NCI-H2081 treated with DMSO at 0.1 percent for 48 hours (cell line): Measurements from ENCODE around the gene BTRC.

Experiments used
- DNase-seq: peaks from one replicate; lab custom pipeline; 2025; lab: John Stamatoyannopoulos, UW

Gene BTRC

DNA sequence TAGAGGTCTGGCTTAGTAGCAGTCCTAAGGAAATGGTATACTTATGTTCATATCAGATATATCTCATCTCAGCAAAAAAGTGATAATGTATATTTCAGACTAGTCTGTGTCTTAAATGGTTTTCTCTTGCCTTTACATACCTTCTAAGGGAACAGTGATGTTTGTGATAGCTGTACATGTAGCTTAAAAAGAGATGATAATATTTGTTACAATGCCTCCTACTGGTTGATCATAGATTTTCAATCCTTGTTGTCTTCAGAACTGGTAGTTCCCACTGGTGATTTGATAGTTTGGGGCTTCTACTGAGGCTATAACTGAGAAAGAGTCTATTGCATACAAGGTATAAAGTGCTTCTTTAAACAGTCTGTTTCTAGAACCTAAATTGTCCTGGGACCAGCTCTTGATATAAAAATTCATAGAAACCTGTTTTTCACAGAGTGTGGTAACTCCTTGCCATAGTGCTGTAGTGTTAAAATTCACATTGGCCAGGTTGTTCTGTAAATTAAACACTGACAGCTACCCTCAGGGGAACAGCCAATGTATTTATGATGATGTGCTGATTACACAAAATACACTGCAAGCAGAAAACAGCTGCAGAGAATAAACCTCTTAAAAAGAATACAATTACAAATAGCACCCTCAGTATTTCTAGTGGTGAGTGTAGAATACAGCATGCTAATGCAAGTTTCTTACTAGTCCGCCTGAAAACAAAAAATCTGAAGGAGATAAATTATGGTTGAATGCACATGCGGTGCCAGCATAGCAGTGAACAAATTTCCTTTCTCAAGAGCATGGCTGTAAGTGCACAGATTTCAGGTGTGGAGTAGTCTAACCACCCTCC, 90.3 kb downstream of the BTRC start:
- peak; percentile 4 for DNase-seq

- DNase-seq: no peak
Measured at GRCh38 chr10:101446071-101446470, 92.1 kb downstream of the BTRC start.

GRCh38 chr10:101446947-101447346, 93.0 kb downstream of the BTRC start:
- no peak for DNase-seq

GRCh38 chr10:101447477-101447876, 93.5 kb downstream of the BTRC start:
- DNase-seq: no peak

GRCh38 chr10:101450277-101451080, 96.5 kb downstream of the BTRC start:
- no peak for DNase-seq

- no peak for DNase-seq
Measured at GRCh38 chr10:101451261-101451660, 97.3 kb downstream of the BTRC start.

DNA sequence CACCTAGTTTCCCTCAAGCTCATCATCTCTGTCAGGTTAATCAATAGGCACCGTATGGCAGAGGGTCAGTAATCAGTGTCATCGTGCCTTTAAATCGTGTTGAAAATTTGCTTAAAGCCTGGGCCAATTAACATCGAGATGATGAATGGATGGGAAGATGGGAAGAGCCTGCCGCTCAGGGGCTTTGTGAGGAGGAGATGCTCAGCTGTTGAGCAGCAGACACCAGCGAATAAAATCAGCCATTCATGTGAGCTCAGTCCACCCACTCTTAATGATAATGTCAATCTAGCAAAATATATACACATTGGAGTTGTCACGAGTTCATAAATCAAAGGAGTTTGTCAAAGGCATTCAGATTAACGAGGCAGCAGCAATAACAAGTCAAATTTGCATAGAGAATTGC, 97.7 kb downstream of the BTRC start:
- no peak for DNase-seq

GRCh38 chr10:101452176-101452575, 98.2 kb downstream of the BTRC start:
- no peak for DNase-seq

DNA sequence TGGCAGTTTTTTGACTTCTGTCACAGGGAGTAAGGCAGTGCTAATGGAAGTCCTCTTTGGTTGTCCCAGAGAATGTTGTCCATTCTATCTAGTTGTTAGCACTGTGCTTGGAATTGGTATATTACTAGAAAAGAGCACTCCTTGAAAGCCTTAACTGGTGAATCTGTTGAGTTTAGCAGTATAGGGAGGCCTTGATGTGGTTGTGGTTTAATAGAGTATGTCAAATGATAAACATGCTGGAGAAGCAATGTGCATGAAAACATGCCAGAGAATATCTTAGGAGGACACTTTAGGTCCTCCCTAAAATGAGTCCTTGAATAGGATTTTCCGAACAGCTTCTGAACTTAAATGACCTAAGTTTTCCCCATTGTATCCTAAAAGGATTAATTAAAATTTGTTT, 98.6 kb downstream of the BTRC start:
- no peak for DNase-seq

GRCh38 chr10:101453318-101453717, 99.4 kb downstream of the BTRC start:
- no peak for DNase-seq

- DNase-seq: no peak
Measured at GRCh38 chr10:101453791-101454718, 100.1 kb downstream of the BTRC start.

DNA sequence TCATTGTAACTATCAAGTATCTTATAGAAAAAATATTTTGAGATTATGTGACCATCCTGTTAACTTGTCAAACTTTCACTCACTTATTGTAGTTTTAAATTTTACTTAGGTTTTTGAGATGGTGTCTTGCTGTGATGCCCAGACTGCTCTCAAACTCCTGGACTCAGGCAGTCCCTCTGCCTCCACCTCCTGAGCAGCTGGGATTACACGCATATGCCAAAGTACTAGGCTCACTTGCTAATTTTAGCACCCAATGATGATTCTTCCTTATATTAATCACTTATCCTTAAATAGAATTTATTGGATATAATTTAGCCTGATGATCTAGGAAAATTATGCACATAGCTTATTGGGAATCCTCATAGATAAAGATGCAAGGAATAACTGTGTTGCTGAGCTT, 104.9 kb downstream of the BTRC start:
- no peak for DNase-seq

DNA sequence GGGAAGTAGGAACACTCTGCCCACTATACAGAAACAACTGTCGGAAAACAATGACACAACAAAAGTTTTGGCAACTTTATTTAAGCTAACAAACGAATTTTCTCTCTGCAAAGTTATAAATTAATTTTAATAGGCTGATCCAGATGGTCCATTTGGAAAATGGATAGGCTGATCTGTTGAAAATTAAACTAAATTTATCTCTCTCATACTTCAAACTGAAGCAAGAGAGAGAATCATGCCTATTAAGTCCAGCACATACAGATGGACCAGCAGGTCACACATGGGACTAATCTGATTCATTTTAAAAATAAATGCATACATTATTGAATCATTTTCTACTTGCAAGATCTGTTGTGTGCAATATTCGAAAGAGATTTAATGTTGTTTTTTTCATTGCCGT, 110.1 kb downstream of the BTRC start:
- DNase-seq: no peak

DNA sequence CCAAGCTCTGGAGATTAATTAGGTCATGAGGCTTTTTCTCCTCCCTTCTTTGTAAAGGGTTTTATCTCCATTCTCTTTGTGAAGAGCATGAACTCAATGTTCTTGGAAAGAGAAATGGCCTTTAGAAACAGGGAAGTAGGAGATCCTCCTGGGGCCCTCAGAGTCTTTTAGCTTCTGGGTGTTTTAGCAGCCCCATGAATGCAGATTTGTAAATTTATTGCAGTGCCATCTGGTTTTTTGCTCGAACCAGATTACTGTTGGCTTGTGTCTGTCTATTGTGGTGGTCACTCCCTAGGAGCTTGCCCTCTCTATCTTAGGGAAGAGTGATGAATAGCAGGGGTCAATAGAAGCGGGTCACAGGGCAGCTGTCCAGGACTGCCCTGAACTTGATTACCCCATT, 110.6 kb downstream of the BTRC start:
- DNase-seq: no peak

GRCh38 chr10:101466016-101466912, 112.3 kb downstream of the BTRC start:
- DNase-seq: no peak

DNA sequence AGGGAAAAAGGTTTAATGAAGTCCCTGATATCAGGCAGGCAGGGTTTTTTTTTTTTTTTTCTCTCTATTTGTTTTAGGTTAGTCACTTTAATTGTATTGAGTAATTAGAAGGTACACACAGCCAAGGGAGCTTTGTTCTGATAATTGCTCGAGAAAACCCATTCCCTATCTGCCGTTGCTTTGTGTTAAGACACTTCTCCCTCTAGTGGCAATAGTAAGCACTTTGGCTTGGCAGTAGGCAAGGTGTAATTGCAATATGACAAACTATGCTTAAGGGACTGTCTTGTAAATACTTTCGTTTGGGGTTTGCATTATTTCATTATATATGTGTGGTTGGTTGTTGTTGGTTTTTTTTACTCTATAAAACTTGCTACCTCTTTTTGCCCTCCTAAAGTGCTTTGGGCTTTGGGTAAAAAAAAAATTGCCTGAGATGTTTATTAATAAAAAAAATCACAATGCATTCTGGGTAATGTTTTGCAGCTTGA, 113.4 kb downstream of the BTRC start:
- peak; percentile 77 for DNase-seq

DNA sequence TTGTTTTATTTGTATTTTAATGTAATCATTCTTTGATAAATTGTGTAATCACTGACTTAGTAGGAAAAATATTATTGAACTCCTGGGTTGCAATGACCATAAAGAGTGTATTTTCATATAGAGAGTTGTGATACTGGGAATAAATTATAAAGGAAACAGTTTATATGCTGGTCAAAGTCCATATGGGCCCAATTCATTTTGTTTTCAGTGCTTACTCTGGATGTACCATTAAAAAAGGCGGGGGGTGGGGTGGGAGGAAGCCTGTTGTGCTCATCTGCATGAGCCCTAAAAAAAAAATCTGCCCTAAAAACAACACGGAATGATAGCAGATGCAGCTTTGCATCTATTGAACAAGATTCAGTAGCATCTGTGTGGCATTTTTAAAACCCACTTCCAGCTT, 114.2 kb downstream of the BTRC start:
- DNase-seq: no peak

GRCh38 chr10:101476383-101476782, 122.4 kb downstream of the BTRC start:
- DNase-seq: no peak

DNA sequence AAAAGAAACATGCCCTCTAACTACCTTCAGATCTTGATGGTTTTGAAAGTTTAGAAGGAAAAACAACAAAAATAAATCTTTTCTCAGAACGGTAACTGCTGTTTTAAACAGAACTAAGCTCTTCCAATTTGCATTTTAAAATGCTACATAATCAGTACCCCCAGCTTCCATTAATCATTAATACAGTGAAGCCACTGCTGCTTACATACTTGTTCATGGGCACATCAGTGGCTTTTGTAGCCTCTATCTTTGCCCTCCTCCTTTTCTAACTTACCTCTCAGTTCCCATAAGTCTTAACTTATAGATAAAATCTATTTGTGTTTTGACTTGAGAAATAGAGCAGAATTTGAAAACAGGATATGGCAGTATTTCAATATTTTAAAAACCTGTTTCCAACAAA, 125.0 kb downstream of the BTRC start:
- no peak for DNase-seq

- DNase-seq: no peak
Measured at GRCh38 chr10:101481256-101481655, 127.3 kb downstream of the BTRC start.

GRCh38 chr10:101482568-101482967, 128.6 kb downstream of the BTRC start:
- DNase-seq: no peak
